Effector memory CD4-positive, alpha-beta T cell (primary cell): Measurements from ENCODE around the gene B4GALNT1.
"Not testable (repeated sequence)": the region's sequence is repeated elsewhere in the genome, so short reads cannot be mapped to it uniquely, and the experiment has no call there.

ENCODE experiments used
- DNase-seq, 3 donors: peaks; one replicate each; pipeline ENCODE4 v3.0.0-alpha.2; 2020
- H3K27ac ChIP-seq: 2 replicates; pipeline ENCODE4 v1.7.0; 2013; ENCODE audit warnings: mild to moderate bottlenecking, low read length, moderate library complexity; ENCODE audit not compliant: insufficient read depth, poor library complexity, severe bottlenecking
- H3K27me3 ChIP-seq: replicated peaks from 2 replicates; pipeline ENCODE4 v1.7.0; 2013; ENCODE audit warnings: mild to moderate bottlenecking, low read length; ENCODE audit not compliant: insufficient read depth, control insufficient read depth, poor library complexity, severe bottlenecking
- H3K36me3 ChIP-seq: 2 replicates; pipeline ENCODE4 v1.7.0; 2013; ENCODE audit warnings: mild to moderate bottlenecking, low read length, moderate library complexity; ENCODE audit not compliant: control insufficient read depth, insufficient read depth
- H3K4me1 ChIP-seq: 2 replicates; pipeline ENCODE4 v1.7.0; 2013; ENCODE audit warnings: low read length, mild to moderate bottlenecking; ENCODE audit not compliant: control insufficient read depth, insufficient read depth, poor library complexity, severe bottlenecking
- H3K4me3 ChIP-seq: 2 replicates; pipeline ENCODE4 v1.7.0; 2013; ENCODE audit warnings: low read length, low read depth, mild to moderate bottlenecking; ENCODE audit not compliant: insufficient read depth, poor library complexity, severe bottlenecking
- H3K9me3 ChIP-seq: 2 replicates; pipeline ENCODE4 v1.7.0; 2013; ENCODE audit warnings: mild to moderate bottlenecking, low read length, moderate library complexity; ENCODE audit not compliant: control insufficient read depth

Gene B4GALNT1

GRCh38 chr12:57620936-57621496, 12.0 kb downstream of the B4GALNT1 start:
- Histone ChIP-seq H3K4me3 (peak overlapping the region; percentile 55), H3K4me1 (peaks cover 27% of the 10 kb centered on the region), H3K36me3 (no peaks in the 10 kb centered on the region), H3K27me3 (peaks cover 79% of the 10 kb centered on the region), H3K27ac (no peak overlapping the region), H3K9me3 (no peaks in the 10 kb centered on the region)
- no peak for DNase-seq

GRCh38 chr12:57620245-57620935, 12.6 kb downstream of the B4GALNT1 start:
- Histone ChIP-seq H3K27ac (no peak overlapping the region), H3K36me3 (no peaks in the 10 kb centered on the region), H3K9me3 (no peaks in the 10 kb centered on the region), H3K27me3 (peaks cover 74% of the 10 kb centered on the region), H3K4me1 (peaks cover 27% of the 10 kb centered on the region), H3K4me3 (peak overlapping the region; percentile 55)
- DNase-seq: no peak

GRCh38 chr12:57619434-57620244, 13.4 kb downstream of the B4GALNT1 start:
- peaks cover 66% of the 10 kb centered on the region for H3K27me3 ChIP-seq
- H3K27ac ChIP-seq: no peak overlapping the region
- H3K4me1 ChIP-seq: peaks cover 27% of the 10 kb centered on the region
- no peaks in the 10 kb centered on the region for H3K36me3 ChIP-seq
- no peak for DNase-seq
- no peak overlapping the region for H3K4me3 ChIP-seq
- no peaks in the 10 kb centered on the region for H3K9me3 ChIP-seq

GRCh38 chr12:57618966-57619433, 14.0 kb downstream of the B4GALNT1 start:
- no peaks in the 10 kb centered on the region for H3K9me3 ChIP-seq
- peaks cover 27% of the 10 kb centered on the region for H3K4me1 ChIP-seq
- H3K4me3 ChIP-seq: no peak overlapping the region
- no peak overlapping the region for H3K27ac ChIP-seq
- no peaks in the 10 kb centered on the region for H3K36me3 ChIP-seq
- H3K27me3 ChIP-seq: peaks cover 62% of the 10 kb centered on the region
- no peak for DNase-seq

GRCh38 chr12:57618431-57618830, 14.6 kb downstream of the B4GALNT1 start:
- H3K9me3 ChIP-seq, H3K36me3 ChIP-seq, DNase-seq, H3K27ac ChIP-seq, H3K4me3 ChIP-seq: not testable (repeated sequence)
- peaks cover 27% of the 10 kb centered on the region for H3K4me1 ChIP-seq
- peaks cover 56% of the 10 kb centered on the region for H3K27me3 ChIP-seq

- peaks cover 27% of the 10 kb centered on the region for H3K4me1 ChIP-seq
- no peaks in the 10 kb centered on the region for H3K36me3 ChIP-seq
- DNase-seq: no peak
- peaks cover 51% of the 10 kb centered on the region for H3K27me3 ChIP-seq
- H3K9me3 ChIP-seq: no peaks in the 10 kb centered on the region
- no peak overlapping the region for H3K4me3 ChIP-seq
- no peak overlapping the region for H3K27ac ChIP-seq
Observed at GRCh38 chr12:57617942-57618341, 15.1 kb downstream of the B4GALNT1 start.

- Histone ChIP-seq H3K4me3 (no peak overlapping the region), H3K36me3 (no peaks in the 10 kb centered on the region), H3K27me3 (peaks cover 41% of the 10 kb centered on the region), H3K4me1 (peaks cover 27% of the 10 kb centered on the region), H3K9me3 (no peaks in the 10 kb centered on the region), H3K27ac (no peak overlapping the region)
- DNase-seq: no peak
Observed at GRCh38 chr12:57616383-57617101, 16.5 kb downstream of the B4GALNT1 start.

- DNase-seq: no peak
- Histone ChIP-seq H3K4me3 (no peak overlapping the region), H3K27ac (no peak overlapping the region), H3K9me3 (no peaks in the 10 kb centered on the region), H3K4me1 (peaks cover 27% of the 10 kb centered on the region), H3K36me3 (no peaks in the 10 kb centered on the region), H3K27me3 (peaks cover 35% of the 10 kb centered on the region)
Observed at GRCh38 chr12:57615637-57616036, 17.4 kb downstream of the B4GALNT1 start.

GRCh38 chr12:57614948-57615500, 18.0 kb downstream of the B4GALNT1 start:
- Histone ChIP-seq H3K4me1 (peaks cover 27% of the 10 kb centered on the region), H3K4me3 (no peak overlapping the region), H3K27ac (no peak overlapping the region), H3K36me3 (no peaks in the 10 kb centered on the region), H3K9me3 (no peaks in the 10 kb centered on the region), H3K27me3 (peaks cover 30% of the 10 kb centered on the region)
- DNase-seq: no peak
